ENCODE results near the gene GULP1.

GRCh38 chr2:188619146-188619545 is 327.5 kb downstream of the GULP1 start:
- TF ChIP-seq CTCF (IDR thresholded peaks at IDR 0.05) (no peak), POLR2A (IDR thresholded peaks at IDR 0.05) (no peak), POLR2AphosphoS5 (IDR thresholded peaks at IDR 0.05; ENCODE audit: insufficient read depth in 1 of 2, low read depth in 1 of 2) (no peak)

Data from vagina (tissue), 2 donors.